ENCODE results near the gene POLG2. TPM values are rescaled to one million over a fixed set of nuclear protein-coding genes. Genes with fewer than 3 reads are reported as not detected.

POLG2 gene
- total RNA-seq, 2 donors from 2014 or later, result 3.2 to 22.1 TPM

DNA sequence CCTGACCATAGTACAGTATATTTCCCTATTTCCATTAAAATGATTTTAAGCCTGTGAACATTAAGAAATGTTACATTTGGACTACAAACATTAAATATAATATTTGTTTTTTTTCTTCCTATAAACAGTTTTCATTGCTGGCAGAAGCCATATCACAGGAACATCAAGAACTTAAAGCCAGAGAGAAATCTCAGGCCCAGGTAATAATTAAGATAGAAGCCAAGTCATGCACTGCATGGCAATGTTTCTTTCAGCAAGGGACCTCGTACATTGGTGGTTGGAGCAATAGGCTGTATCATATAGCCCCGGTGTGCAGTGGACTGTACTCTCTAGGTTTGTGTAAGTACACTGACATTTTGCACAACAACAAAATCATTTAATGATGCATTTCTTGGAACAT lies 40.1 kb upstream of the POLG2 start:
- H3K4me3 ChIP-seq, result no peak overlapping the region
- TF ChIP-seq, protein P1, sequence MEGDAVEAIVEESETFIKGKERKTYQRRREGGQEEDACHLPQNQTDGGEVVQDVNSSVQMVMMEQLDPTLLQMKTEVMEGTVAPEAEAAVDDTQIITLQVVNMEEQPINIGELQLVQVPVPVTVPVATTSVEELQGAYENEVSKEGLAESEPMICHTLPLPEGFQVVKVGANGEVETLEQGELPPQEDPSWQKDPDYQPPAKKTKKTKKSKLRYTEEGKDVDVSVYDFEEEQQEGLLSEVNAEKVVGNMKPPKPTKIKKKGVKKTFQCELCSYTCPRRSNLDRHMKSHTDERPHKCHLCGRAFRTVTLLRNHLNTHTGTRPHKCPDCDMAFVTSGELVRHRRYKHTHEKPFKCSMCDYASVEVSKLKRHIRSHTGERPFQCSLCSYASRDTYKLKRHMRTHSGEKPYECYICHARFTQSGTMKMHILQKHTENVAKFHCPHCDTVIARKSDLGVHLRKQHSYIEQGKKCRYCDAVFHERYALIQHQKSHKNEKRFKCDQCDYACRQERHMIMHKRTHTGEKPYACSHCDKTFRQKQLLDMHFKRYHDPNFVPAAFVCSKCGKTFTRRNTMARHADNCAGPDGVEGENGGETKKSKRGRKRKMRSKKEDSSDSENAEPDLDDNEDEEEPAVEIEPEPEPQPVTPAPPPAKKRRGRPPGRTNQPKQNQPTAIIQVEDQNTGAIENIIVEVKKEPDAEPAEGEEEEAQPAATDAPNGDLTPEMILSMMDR (IDR thresholded peaks at IDR 0.05), result no peak
- no peaks in the 10 kb centered on the region for H3K9me3 ChIP-seq
- no peak for DNase-seq (ENCODE audit: low spot score)
- no peak overlapping the region for H3K27ac ChIP-seq
- H3K27me3 ChIP-seq (replicated peaks; ENCODE audit: insufficient read depth), result no peaks in the 10 kb centered on the region
- no peaks in the 10 kb centered on the region for H3K4me1 ChIP-seq (ENCODE audit: control insufficient read depth in 1 of 2, low read depth in 2 of 2)
- no peak for ATAC-seq (ENCODE audit: insufficient number of reproducible peaks, low FRiP score, low read depth)
- peaks cover 37% of the 10 kb centered on the region for H3K36me3 ChIP-seq

DNA sequence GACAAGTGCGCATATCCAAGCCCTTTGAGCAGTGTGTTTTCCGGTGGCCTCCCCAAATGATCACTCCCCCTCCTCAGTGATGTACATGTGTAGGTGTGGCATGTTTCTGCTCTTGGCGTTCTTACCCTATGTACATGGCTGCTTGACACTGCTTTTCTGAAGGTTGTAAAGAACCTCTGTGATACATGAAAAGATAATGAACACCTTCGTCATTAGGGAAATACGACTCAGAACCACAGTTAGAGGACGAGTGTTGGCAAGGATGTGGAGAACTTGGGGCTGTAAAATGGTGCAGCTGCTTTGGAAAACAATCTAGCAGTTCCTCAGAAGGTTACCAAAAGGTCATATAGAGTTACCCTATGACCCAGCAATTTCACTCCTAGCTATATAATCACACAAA lies 38.5 kb upstream of the POLG2 start:
- Histone ChIP-seq H3K36me3 (peaks cover 47% of the 10 kb centered on the region), H3K27ac (no peak overlapping the region)

DNA sequence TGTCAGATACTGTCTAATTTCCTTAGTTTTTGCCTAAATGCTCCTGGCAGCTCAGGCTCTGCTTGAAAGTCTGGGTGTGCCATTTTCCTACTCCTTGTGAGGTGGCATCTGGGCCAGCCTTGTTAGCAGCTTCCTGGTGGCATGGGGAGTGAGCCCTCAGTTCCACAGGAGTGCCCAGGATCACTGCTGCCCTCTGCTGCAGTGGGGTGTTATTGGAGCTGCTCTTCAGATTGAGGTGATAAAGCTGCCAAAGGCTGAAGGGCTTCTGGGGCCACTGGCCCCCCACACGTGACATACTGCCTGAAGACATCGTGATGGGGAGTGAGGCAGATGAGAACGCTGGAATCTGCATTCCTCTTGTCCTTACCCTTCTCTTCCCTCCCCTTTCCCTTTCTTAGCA lies 37.3 kb upstream of the POLG2 start:
- Histone ChIP-seq H3K27ac (no peak overlapping the region), H3K9me3 (no peaks in the 10 kb centered on the region), H3K36me3 (peaks cover 58% of the 10 kb centered on the region), H3K27me3 (replicated peaks; ENCODE audit: insufficient read depth) (no peaks in the 10 kb centered on the region), H3K4me1 (ENCODE audit: control insufficient read depth in 1 of 2, low read depth in 2 of 2) (no peaks in the 10 kb centered on the region), H3K4me3 (no peak overlapping the region)
- no peak for DNase-seq (ENCODE audit: low spot score)
- TF ChIP-seq, protein P1 (IDR thresholded peaks at IDR 0.05), result no peak
- ATAC-seq (ENCODE audit: insufficient number of reproducible peaks, low FRiP score, low read depth), result no peak

More for the DNA sequence above, 38.5 kb upstream of the POLG2 start:
- H3K9me3 ChIP-seq, result no peaks in the 10 kb centered on the region
- no peak for DNase-seq (ENCODE audit: low spot score)
- H3K27me3 ChIP-seq (replicated peaks; ENCODE audit: insufficient read depth), result no peaks in the 10 kb centered on the region
- H3K4me3 ChIP-seq, result no peak overlapping the region
- TF ChIP-seq, protein P1 (IDR thresholded peaks at IDR 0.05), result no peak
- no peak for ATAC-seq (ENCODE audit: insufficient number of reproducible peaks, low FRiP score, low read depth)
- H3K4me1 ChIP-seq (ENCODE audit: control insufficient read depth in 1 of 2, low read depth in 2 of 2), result no peaks in the 10 kb centered on the region

DNA sequence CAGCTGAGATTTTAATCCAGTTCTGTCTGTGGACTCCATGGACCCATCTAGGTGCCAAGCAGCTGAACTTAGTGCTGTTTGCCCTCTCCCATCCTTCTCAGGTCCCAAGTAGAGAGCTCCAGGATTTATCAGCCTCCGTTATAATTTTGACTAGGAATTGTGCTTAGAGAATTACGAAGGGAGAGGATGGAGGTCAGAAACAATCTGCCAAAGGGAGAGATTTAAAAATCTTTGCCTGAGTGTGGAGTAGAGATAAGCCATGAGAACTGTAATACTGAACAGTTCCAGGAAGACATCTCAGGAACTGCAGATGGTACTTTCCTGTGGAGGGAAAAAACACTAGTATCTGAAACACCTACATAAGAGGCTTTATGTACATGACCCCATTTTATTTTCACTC lies 36.9 kb upstream of the POLG2 start:
- H3K4me1 ChIP-seq (ENCODE audit: control insufficient read depth in 1 of 2, low read depth in 2 of 2), result no peaks in the 10 kb centered on the region
- no peak overlapping the region for H3K27ac ChIP-seq
- ATAC-seq (ENCODE audit: insufficient number of reproducible peaks, low FRiP score, low read depth), result no peak
- no peaks in the 10 kb centered on the region for H3K9me3 ChIP-seq
- H3K36me3 ChIP-seq, result peaks cover 58% of the 10 kb centered on the region
- TF ChIP-seq, protein P1 (IDR thresholded peaks at IDR 0.05), result no peak
- no peak overlapping the region for H3K4me3 ChIP-seq
- no peak for DNase-seq (ENCODE audit: low spot score)
- H3K27me3 ChIP-seq (replicated peaks; ENCODE audit: insufficient read depth), result no peaks in the 10 kb centered on the region

DNA sequence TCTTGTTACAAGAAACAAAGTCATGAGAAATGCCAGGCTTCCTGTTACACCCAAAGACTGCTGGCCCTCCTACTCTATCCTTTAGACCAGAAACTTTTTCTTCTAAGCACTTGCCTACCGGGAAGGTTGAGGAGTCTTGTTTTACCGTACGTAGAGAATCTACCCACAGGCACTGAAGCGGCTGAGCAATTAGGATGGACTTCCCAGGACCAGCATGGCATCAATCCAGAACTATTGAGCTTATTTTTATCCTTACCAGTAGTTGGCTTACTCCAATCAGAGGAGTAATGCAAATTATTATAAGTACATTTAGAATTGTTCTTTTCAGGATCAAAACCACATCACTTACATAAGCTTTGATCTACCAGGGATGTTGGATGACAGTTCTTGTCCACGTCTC lies 35.6 kb upstream of the POLG2 start:
- no peaks in the 10 kb centered on the region for H3K27me3 ChIP-seq (replicated peaks; ENCODE audit: insufficient read depth)
- DNase-seq (ENCODE audit: low spot score), result no peak
- TF ChIP-seq, protein P1 (IDR thresholded peaks at IDR 0.05), result no peak
- no peak overlapping the region for H3K4me3 ChIP-seq
- peak overlapping the region in 1 of 2 donors; percentile 11 for H3K27ac ChIP-seq
- no peak for ATAC-seq (ENCODE audit: insufficient number of reproducible peaks, low FRiP score, low read depth)
- H3K9me3 ChIP-seq, result no peaks in the 10 kb centered on the region
- H3K36me3 ChIP-seq, result peaks cover 60% of the 10 kb centered on the region
- no peaks in the 10 kb centered on the region for H3K4me1 ChIP-seq (ENCODE audit: control insufficient read depth in 1 of 2, low read depth in 2 of 2)
